Vagina (tissue), 2 donors: ENCODE data around the gene TNFRSF18. TPM values are rescaled to one million over a fixed set of nuclear protein-coding genes. Genes with fewer than 3 reads are reported as not detected.

ENCODE experiments used
- DNase-seq, 2 donors: peaks; one replicate each; pipeline ENCODE4 v3.0.0-alpha.2; 2017; ENCODE audit errors: extremely low spot score in 2 of 2
- H3K27ac ChIP-seq: fragments of 200-600 bp; sonication (generic); one replicate; pipeline ENCODE4 v1.5.1; 2019
- H3K27me3 ChIP-seq: fragments of 200-600 bp; sonication (generic); one replicate; pipeline ENCODE4 v1.5.1; 2019
- H3K36me3 ChIP-seq, 2 donors: fragments of 200-600 bp; sonication (generic); one replicate each; pipeline ENCODE4 v1.5.1; 2017 to 2019
- H3K4me1 ChIP-seq: fragments of 200-600 bp; sonication (generic); one replicate; pipeline ENCODE4 v1.5.1; 2019
- H3K4me3 ChIP-seq, 2 donors: fragments of 200-600 bp; sonication (generic); 1 replicate in 1 of 2; 2 replicates in 1 of 2; pipeline ENCODE4 v1.5.1; 2016 to 2019
- H3K9me3 ChIP-seq: fragments of 200-600 bp; sonication (generic); one replicate; pipeline ENCODE4 v1.5.1; 2019
- CTCF ChIP-seq, 3 experiments: fragments of 450-650 bp in 2 of 3; fragments of 200-600 bp in 1 of 3; sonication (generic) in 1 of 3; IDR thresholded peaks; one replicate each; pipeline ENCODE4 v1.5.1; 2017 to 2019; ENCODE audit warnings: antibody characterized with exemption in 3 of 3, mild to moderate bottlenecking in 2 of 3, moderate library complexity in 2 of 3
- POLR2A ChIP-seq, 2 donors: fragments of 450-650 bp; IDR thresholded peaks; one replicate each; pipeline ENCODE4 v1.6.1; 2017; ENCODE audit warnings: antibody characterized with exemption in 2 of 2, mild to moderate bottlenecking in 2 of 2, moderate library complexity in 2 of 2
- POLR2AphosphoS5 ChIP-seq, 2 donors: sonication (generic); formaldehyde crosslinking; IDR thresholded peaks; one replicate each; pipeline ENCODE4 v1.9.0; 2017; ENCODE audit warnings: antibody characterized with exemption in 2 of 2, mild to moderate bottlenecking in 2 of 2, low read depth in 1 of 2; ENCODE audit not compliant: insufficient read depth in 1 of 2
- intact Hi-C: fragments of 100-400 bp; cut with DNase I; formaldehyde crosslinking; loops from one replicate; pipeline ENCODE4 v1.15.1; 2023
- total RNA-seq: library from RNA; depleted of rRNA; stranded (reverse); fragments of >200 nt; gene quantifications from one replicate; pipeline ENCODE4 v1.2.3, GENCODE V29; 2016

Gene TNFRSF18
- total RNA-seq, 1 donor from 2014 or later, result 4.4 TPM

GRCh38 chr1:1171161-1171545 is 35.2 kb downstream of the TNFRSF18 start:
- H3K36me3 ChIP-seq, result no peaks in the 10 kb centered on the region
- H3K9me3 ChIP-seq, result no peaks in the 10 kb centered on the region
- H3K27ac ChIP-seq, result no peak overlapping the region
- no peak for DNase-seq
- intact Hi-C loops, result no loop called here
- no peak for TF ChIP-seq POLR2AphosphoS5 (IDR thresholded peaks at IDR 0.05; ENCODE audit: insufficient read depth in 1 of 2, low read depth in 1 of 2)
- TF ChIP-seq CTCF (IDR thresholded peaks at IDR 0.05), result no peak
- TF ChIP-seq POLR2A (IDR thresholded peaks at IDR 0.05), result no peak
- peaks cover 14% of the 10 kb centered on the region for H3K4me1 ChIP-seq
- no peaks in the 10 kb centered on the region for H3K27me3 ChIP-seq
- H3K4me3 ChIP-seq, result no peak overlapping the region

GRCh38 chr1:1170215-1171091 is 35.9 kb downstream of the TNFRSF18 start:
- Histone ChIP-seq H3K4me3 (no peak overlapping the region), H3K27ac (no peak overlapping the region), H3K27me3 (no peaks in the 10 kb centered on the region), H3K36me3 (no peaks in the 10 kb centered on the region), H3K9me3 (no peaks in the 10 kb centered on the region), H3K4me1 (peaks cover 14% of the 10 kb centered on the region)
- DNase-seq, result no peak
- intact Hi-C loops, result no loop called here
- no peak for TF ChIP-seq CTCF (IDR thresholded peaks at IDR 0.05)

GRCh38 chr1:1169429-1170214 is 36.8 kb downstream of the TNFRSF18 start:
- Histone ChIP-seq H3K36me3 (no peaks in the 10 kb centered on the region), H3K27ac (no peak overlapping the region), H3K4me3 (no peak overlapping the region), H3K27me3 (no peaks in the 10 kb centered on the region), H3K4me1 (peaks cover 14% of the 10 kb centered on the region), H3K9me3 (no peaks in the 10 kb centered on the region)
- no peak for DNase-seq
- intact Hi-C loops, result no loop called here
- TF ChIP-seq POLR2A (IDR thresholded peaks at IDR 0.05), result no peak
- TF ChIP-seq POLR2AphosphoS5 (IDR thresholded peaks at IDR 0.05; ENCODE audit: insufficient read depth in 1 of 2, low read depth in 1 of 2), result no peak
- no peak for TF ChIP-seq CTCF (IDR thresholded peaks at IDR 0.05)

GRCh38 chr1:1168451-1169411 is 37.7 kb downstream of the TNFRSF18 start:
- TF ChIP-seq POLR2A (IDR thresholded peaks at IDR 0.05) (no peak), CTCF (IDR thresholded peaks at IDR 0.05) (no peak), POLR2AphosphoS5 (IDR thresholded peaks at IDR 0.05; ENCODE audit: insufficient read depth in 1 of 2, low read depth in 1 of 2) (no peak)
- intact Hi-C loops, result no loop called here
- H3K27me3 ChIP-seq, result no peaks in the 10 kb centered on the region
- H3K4me3 ChIP-seq, result no peak overlapping the region
- H3K27ac ChIP-seq, result no peak overlapping the region
- peaks cover 14% of the 10 kb centered on the region for H3K4me1 ChIP-seq
- DNase-seq, result no peak
- no peaks in the 10 kb centered on the region for H3K36me3 ChIP-seq
- no peaks in the 10 kb centered on the region for H3K9me3 ChIP-seq
